Activated naive CD4-positive, alpha-beta T cell treated with anti-CD3 and anti-CD28 coated beads, Interleukin-2, amount 50 U/mL, for 24 hours (primary cell): Measurements from ENCODE around the gene MMRN1.

Experiments used
- H3K27ac Mint-ChIP-seq: one replicate; pipeline ENCODE4 v1.8.0; 2021; ENCODE audit warnings: mild to moderate bottlenecking, mixed read lengths
- H3K27me3 Mint-ChIP-seq: one replicate; pipeline ENCODE4 v1.8.0; 2021; ENCODE audit warnings: mixed read lengths
- H3K36me3 Mint-ChIP-seq: one replicate; pipeline ENCODE4 v1.8.0; 2021; ENCODE audit warnings: mixed read lengths
- H3K4me1 Mint-ChIP-seq: one replicate; pipeline ENCODE4 v1.8.0; 2021; ENCODE audit warnings: mixed read lengths
- H3K4me3 Mint-ChIP-seq: one replicate; pipeline ENCODE4 v1.8.0; 2021; ENCODE audit warnings: mild to moderate bottlenecking, mixed read lengths
- H3K9me3 Mint-ChIP-seq: one replicate; pipeline ENCODE4 v1.8.0; 2021; ENCODE audit warnings: mixed read lengths

MMRN1 gene

GRCh38 chr4:89894649-89895550 is at the start of gene MMRN1:
MMRN1 (plus strand) TSS chr4:89894854; CDS start chr4:89894972, 118 bp downstream.
- Mint-ChIP-seq H3K36me3 (no peaks in the 10 kb centered on the region), H3K27me3 (no peaks in the 10 kb centered on the region), H3K9me3 (no peaks in the 10 kb centered on the region), H3K4me1 (peaks cover 26% of the 10 kb centered on the region), H3K4me3 (peak within 1 kb of the TSS; percentile 65), H3K27ac (peak within 1 kb of the TSS; percentile 30)

DNA sequence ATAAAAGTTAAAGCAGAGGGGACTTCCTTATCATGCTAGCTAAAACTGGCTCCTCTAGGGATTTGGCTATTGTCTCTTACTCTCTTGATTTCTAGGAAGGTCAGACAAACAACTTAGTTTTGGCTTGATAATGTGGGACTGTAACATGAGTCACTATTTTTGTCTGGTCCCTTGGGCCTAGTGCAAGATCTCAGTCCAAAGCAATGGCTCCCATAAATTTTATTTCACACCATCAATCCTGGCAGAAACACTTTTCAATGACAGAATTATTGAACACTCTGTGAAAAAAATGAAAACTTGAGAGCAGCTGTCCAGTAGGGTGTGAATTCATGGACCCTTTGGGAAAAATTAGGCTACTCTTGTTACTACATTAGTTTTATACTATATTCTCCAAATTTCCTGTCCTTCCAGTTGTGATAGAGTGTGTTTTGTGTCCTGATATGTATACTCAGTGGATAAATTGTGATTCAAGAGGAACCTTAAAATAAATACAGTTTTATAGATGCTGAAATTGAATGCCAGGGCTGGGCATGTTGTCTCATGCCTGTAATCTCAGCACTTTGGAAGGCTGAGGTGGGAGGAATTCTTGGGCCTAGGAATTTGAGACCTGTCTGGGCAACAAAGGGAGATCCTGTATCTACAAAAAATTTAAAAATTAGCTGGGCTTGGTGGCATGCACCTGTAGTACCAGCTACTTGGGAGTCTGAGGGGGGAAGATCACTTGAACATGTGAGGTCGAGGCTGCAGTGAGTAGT is 46.9 kb upstream of the MMRN1 start:
- Mint-ChIP-seq H3K27ac (no peak overlapping the region), H3K4me3 (no peak overlapping the region), H3K36me3 (peaks cover 7% of the 10 kb centered on the region), H3K9me3 (peaks cover 8% of the 10 kb centered on the region), H3K4me1 (no peaks in the 10 kb centered on the region), H3K27me3 (peaks cover 1% of the 10 kb centered on the region)

DNA sequence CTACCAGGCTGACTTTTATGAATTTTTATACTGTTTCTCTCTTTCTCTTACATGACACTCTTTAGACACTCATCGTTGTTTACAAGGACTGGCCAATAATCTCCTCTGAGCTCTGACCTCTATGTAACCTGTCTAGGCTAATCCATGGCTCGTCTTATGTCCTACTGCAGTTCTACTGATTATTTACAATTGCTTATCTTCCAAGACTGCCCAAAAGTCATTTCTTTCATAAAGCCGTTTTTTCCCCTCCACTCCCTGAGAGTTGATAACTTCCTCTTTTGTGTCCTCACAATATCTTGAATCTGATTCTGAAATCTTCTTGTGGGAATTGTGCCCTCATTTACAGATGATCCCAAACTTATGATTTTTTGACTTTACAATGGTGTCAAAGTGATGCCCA is 39.4 kb upstream of the MMRN1 start:
- no peak overlapping the region for H3K27ac Mint-ChIP-seq
- H3K36me3 Mint-ChIP-seq = peaks cover 4% of the 10 kb centered on the region
- H3K27me3 Mint-ChIP-seq = peaks cover 3% of the 10 kb centered on the region
- no peaks in the 10 kb centered on the region for H3K4me1 Mint-ChIP-seq
- H3K4me3 Mint-ChIP-seq = no peak overlapping the region
- peaks cover 3% of the 10 kb centered on the region for H3K9me3 Mint-ChIP-seq

- peaks cover 3% of the 10 kb centered on the region for H3K27me3 Mint-ChIP-seq
- H3K27ac Mint-ChIP-seq = no peak overlapping the region
- no peaks in the 10 kb centered on the region for H3K4me1 Mint-ChIP-seq
- H3K4me3 Mint-ChIP-seq = no peak overlapping the region
- no peaks in the 10 kb centered on the region for H3K36me3 Mint-ChIP-seq
- H3K9me3 Mint-ChIP-seq = no peaks in the 10 kb centered on the region
Measured at GRCh38 chr4:89860971-89861370, 33.7 kb upstream of the MMRN1 start.

- Mint-ChIP-seq H3K36me3 (no peaks in the 10 kb centered on the region), H3K9me3 (no peaks in the 10 kb centered on the region), H3K27ac (no peak overlapping the region), H3K4me1 (no peaks in the 10 kb centered on the region), H3K27me3 (peaks cover 6% of the 10 kb centered on the region), H3K4me3 (no peak overlapping the region)
Measured at GRCh38 chr4:89863533-89863932, 31.1 kb upstream of the MMRN1 start.

- H3K4me1 Mint-ChIP-seq = no peaks in the 10 kb centered on the region
Measured at GRCh38 chr4:89868276-89868675, 26.4 kb upstream of the MMRN1 start.

GRCh38 chr4:89868999-89869589 is 25.6 kb upstream of the MMRN1 start:
- Mint-ChIP-seq H3K4me3 (no peak overlapping the region), H3K36me3 (no peaks in the 10 kb centered on the region), H3K4me1 (no peaks in the 10 kb centered on the region), H3K9me3 (no peaks in the 10 kb centered on the region), H3K27ac (no peak overlapping the region), H3K27me3 (peaks cover 5% of the 10 kb centered on the region)

More at GRCh38 chr4:89868276-89868675, 26.4 kb upstream of the MMRN1 start:
- Mint-ChIP-seq H3K4me3 (no peak overlapping the region), H3K27me3 (peaks cover 5% of the 10 kb centered on the region), H3K9me3 (no peaks in the 10 kb centered on the region), H3K27ac (no peak overlapping the region), H3K36me3 (no peaks in the 10 kb centered on the region)

GRCh38 chr4:89871211-89871610 is 23.4 kb upstream of the MMRN1 start:
- H3K4me3 Mint-ChIP-seq = no peak overlapping the region
- H3K9me3 Mint-ChIP-seq = no peaks in the 10 kb centered on the region
- H3K36me3 Mint-ChIP-seq = no peaks in the 10 kb centered on the region
- peaks cover 3% of the 10 kb centered on the region for H3K27me3 Mint-ChIP-seq
- no peak overlapping the region for H3K27ac Mint-ChIP-seq
- H3K4me1 Mint-ChIP-seq = peaks cover 2% of the 10 kb centered on the region

- Mint-ChIP-seq H3K9me3 (no peaks in the 10 kb centered on the region), H3K27ac (no peak overlapping the region), H3K27me3 (no peaks in the 10 kb centered on the region), H3K36me3 (no peaks in the 10 kb centered on the region), H3K4me1 (peaks cover 7% of the 10 kb centered on the region), H3K4me3 (no peak overlapping the region)
Measured at GRCh38 chr4:89876548-89876947, 18.1 kb upstream of the MMRN1 start.

- Mint-ChIP-seq H3K36me3 (no peaks in the 10 kb centered on the region), H3K9me3 (no peaks in the 10 kb centered on the region), H3K4me3 (no peak overlapping the region), H3K4me1 (peaks cover 7% of the 10 kb centered on the region), H3K27me3 (no peaks in the 10 kb centered on the region), H3K27ac (no peak overlapping the region)
Measured at GRCh38 chr4:89878611-89879010, 16.0 kb upstream of the MMRN1 start.

DNA sequence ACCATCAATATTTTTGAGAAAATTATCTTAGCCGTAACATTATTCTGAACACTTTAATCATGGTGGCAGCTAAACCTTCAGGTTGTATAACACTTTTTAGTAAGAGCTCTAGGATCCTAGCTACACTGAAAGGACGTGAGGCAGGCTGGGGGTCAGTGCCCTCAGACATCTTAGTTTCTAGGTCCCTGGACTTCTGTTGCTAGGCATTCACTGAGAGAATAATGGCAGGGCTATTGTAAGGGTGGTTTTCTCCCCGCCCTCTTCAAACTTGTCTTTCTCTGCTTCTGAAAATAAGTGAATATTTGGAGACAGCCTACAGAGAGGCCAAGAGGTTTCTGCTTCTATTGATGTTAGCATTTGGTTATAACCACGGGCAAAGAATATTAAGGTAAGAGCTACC is 15.4 kb upstream of the MMRN1 start:
- no peak overlapping the region for H3K27ac Mint-ChIP-seq
- H3K9me3 Mint-ChIP-seq = no peaks in the 10 kb centered on the region
- H3K27me3 Mint-ChIP-seq = no peaks in the 10 kb centered on the region
- peaks cover 7% of the 10 kb centered on the region for H3K4me1 Mint-ChIP-seq
- no peaks in the 10 kb centered on the region for H3K36me3 Mint-ChIP-seq
- no peak overlapping the region for H3K4me3 Mint-ChIP-seq

- peaks cover 6% of the 10 kb centered on the region for H3K27me3 Mint-ChIP-seq
- H3K27ac Mint-ChIP-seq = no peak overlapping the region
- no peaks in the 10 kb centered on the region for H3K9me3 Mint-ChIP-seq
- peaks cover 9% of the 10 kb centered on the region for H3K4me1 Mint-ChIP-seq
- H3K36me3 Mint-ChIP-seq = peaks cover 4% of the 10 kb centered on the region
- no peak overlapping the region for H3K4me3 Mint-ChIP-seq
Measured at GRCh38 chr4:89889289-89889688, 5.4 kb upstream of the MMRN1 start.

DNA sequence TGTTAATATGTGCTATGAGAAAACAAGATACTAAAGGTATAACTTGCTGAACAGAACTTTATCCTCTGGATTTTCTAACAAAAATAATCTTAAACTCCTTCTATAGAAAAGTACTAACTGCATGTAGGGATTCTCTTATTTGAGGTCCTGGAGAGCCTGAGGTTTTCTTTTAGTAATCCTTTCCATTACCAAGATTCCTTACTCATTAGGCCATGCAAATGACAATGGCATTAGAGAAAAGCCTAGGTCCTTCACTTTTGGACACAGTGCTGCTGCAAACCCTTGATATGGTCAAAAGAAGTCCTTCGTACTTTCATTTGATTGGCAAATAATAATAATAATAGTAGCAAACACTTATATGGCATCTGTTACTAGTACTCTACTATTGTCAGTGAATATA is 3.2 kb downstream of the MMRN1 start:
- Mint-ChIP-seq H3K27ac (no peak overlapping the region), H3K4me1 (peaks cover 26% of the 10 kb centered on the region), H3K36me3 (no peaks in the 10 kb centered on the region), H3K9me3 (no peaks in the 10 kb centered on the region), H3K4me3 (no peak overlapping the region), H3K27me3 (no peaks in the 10 kb centered on the region)

GRCh38 chr4:89898304-89898716 is 3.7 kb downstream of the MMRN1 start:
- no peaks in the 10 kb centered on the region for H3K36me3 Mint-ChIP-seq
- H3K9me3 Mint-ChIP-seq = no peaks in the 10 kb centered on the region
- H3K27ac Mint-ChIP-seq = no peak overlapping the region
- H3K27me3 Mint-ChIP-seq = no peaks in the 10 kb centered on the region
- H3K4me3 Mint-ChIP-seq = no peak overlapping the region
- peaks cover 21% of the 10 kb centered on the region for H3K4me1 Mint-ChIP-seq

GRCh38 chr4:89899152-89899551 is 4.5 kb downstream of the MMRN1 start:
- no peak overlapping the region for H3K4me3 Mint-ChIP-seq
- H3K27me3 Mint-ChIP-seq = no peaks in the 10 kb centered on the region
- H3K36me3 Mint-ChIP-seq = no peaks in the 10 kb centered on the region

GRCh38 chr4:89899854-89900253 is 5.2 kb downstream of the MMRN1 start:
- Mint-ChIP-seq H3K27ac (no peak overlapping the region), H3K27me3 (no peaks in the 10 kb centered on the region), H3K4me1 (peaks cover 11% of the 10 kb centered on the region), H3K4me3 (no peak overlapping the region), H3K36me3 (no peaks in the 10 kb centered on the region), H3K9me3 (no peaks in the 10 kb centered on the region)

More at GRCh38 chr4:89899152-89899551, 4.5 kb downstream of the MMRN1 start:
- Mint-ChIP-seq H3K9me3 (no peaks in the 10 kb centered on the region), H3K27ac (no peak overlapping the region), H3K4me1 (peaks cover 18% of the 10 kb centered on the region)
